Measurements from ENCODE around the gene RABEP1. TPM values are rescaled to one million over a fixed set of nuclear protein-coding genes. Genes with fewer than 3 reads are reported as not detected.

The RABEP1 gene
- total RNA-seq, 2 donors from 2014 or later = 36.4 to 47.0 TPM

DNA sequence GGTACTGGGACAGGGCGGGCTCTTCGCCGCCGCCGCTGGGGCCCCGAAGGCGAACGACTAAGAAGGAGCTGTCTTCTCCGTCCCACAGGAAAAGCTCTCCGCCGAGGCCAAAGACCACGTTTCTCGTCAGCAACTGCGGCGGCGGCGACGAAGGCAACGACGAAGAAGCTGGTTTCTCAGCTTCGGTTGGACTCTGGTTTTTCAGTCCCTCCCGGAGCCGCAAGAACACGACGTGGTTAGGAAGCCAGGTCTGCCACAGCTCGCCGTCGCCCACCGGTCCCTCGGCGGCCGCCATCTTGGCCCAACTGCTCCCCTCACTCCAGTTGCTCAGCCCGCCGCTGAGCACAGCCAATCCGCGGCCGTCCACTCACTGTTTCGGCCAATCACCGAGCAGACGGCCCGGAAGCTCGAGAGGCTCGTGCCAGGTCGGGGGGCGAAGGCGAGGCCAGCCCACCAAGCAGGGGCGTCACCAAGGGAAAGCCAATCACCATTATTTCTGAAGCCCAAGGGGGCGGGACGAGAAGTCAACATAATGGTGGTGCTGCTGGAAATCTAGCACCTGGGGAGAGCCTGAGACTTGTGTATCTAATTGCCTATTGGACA is 137.4 kb downstream of the RABEP1 start, which contains the start of gene NUP88:
Gene NUP88 (minus strand): TSS at position 307 of the 603 bp plus-strand sequence. CDS start 12 bp downstream, at position 295.
- Histone ChIP-seq H3K4me3 (peak within 1 kb of the TSS; percentile 87), H3K36me3 (peaks cover 7% of the 10 kb centered on the region), H3K27me3 (replicated peaks; ENCODE audit: insufficient read depth) (no peaks in the 10 kb centered on the region), H3K4me1 (ENCODE audit: control insufficient read depth in 1 of 2, low read depth in 2 of 2) (peaks cover 11 to 36% of the 10 kb centered on the region in 2 donors), H3K9me3 (no peaks in the 10 kb centered on the region), H3K27ac (peak within 1 kb of the TSS; percentile 72 to 85)
- ATAC-seq (ENCODE audit: insufficient number of reproducible peaks, low FRiP score, low read depth) (peak; percentile 90), DNase-seq (ENCODE audit: low spot score) (peak; percentile 89)
- no peak for TF ChIP-seq CTCF (IDR thresholded peaks at IDR 0.05)

- no peaks in the 10 kb centered on the region for H3K27me3 ChIP-seq (replicated peaks; ENCODE audit: insufficient read depth)
- peak within 1 kb of the TSS; percentile 72 to 85 for H3K27ac ChIP-seq
- H3K9me3 ChIP-seq = no peaks in the 10 kb centered on the region
- H3K4me1 ChIP-seq (ENCODE audit: control insufficient read depth in 1 of 2, low read depth in 2 of 2) = peaks cover 10 to 34% of the 10 kb centered on the region in 2 donors
- peaks cover 13% of the 10 kb centered on the region for H3K36me3 ChIP-seq
- H3K4me3 ChIP-seq = peak within 1 kb of the TSS; percentile 87
- no peak for TF ChIP-seq CTCF (IDR thresholded peaks at IDR 0.05)
- peak; percentile 62 for DNase-seq (ENCODE audit: low spot score)
- ATAC-seq (ENCODE audit: insufficient number of reproducible peaks, low FRiP score, low read depth) = peak; percentile 66
These were observed 138.0 kb downstream of the RABEP1 start, which contains the start of gene RPAIN for GRCh38 chr17:5419959-5420653. TSS of gene RPAIN (plus strand) at chr17:5420182. CDS start at chr17:5420211, 29 bp downstream.

DNA sequence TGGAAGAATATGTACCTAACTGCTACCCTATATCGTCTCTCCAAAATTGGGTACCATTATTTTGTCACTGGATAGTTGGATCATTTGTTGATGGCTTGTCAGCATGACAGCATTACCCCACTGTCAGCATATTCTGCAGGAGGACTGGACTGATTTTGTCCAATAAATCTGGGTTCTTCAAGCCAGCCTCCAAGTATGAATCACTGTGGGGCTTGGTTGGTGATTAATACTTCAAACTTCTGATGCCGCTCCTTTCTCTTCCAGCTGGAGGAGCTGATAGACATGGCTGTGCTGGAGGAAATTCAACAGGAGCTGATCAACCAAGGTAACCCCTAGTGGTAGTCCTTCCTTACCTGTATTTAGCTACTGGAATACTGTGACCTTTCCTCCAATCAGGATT is 140.4 kb downstream of the RABEP1 start:
- no peak for ATAC-seq (ENCODE audit: insufficient number of reproducible peaks, low FRiP score, low read depth)
- TF ChIP-seq CTCF (IDR thresholded peaks at IDR 0.05) = no peak
- H3K27ac ChIP-seq = no peak overlapping the region
- H3K4me1 ChIP-seq (ENCODE audit: control insufficient read depth in 1 of 2, low read depth in 2 of 2) = peaks cover 8 to 22% of the 10 kb centered on the region in 2 donors
- DNase-seq (ENCODE audit: low spot score) = no peak
- H3K9me3 ChIP-seq = no peaks in the 10 kb centered on the region
- no peaks in the 10 kb centered on the region for H3K27me3 ChIP-seq (replicated peaks; ENCODE audit: insufficient read depth)
- peaks cover 23% of the 10 kb centered on the region for H3K36me3 ChIP-seq
- H3K4me3 ChIP-seq = no peak overlapping the region

DNA sequence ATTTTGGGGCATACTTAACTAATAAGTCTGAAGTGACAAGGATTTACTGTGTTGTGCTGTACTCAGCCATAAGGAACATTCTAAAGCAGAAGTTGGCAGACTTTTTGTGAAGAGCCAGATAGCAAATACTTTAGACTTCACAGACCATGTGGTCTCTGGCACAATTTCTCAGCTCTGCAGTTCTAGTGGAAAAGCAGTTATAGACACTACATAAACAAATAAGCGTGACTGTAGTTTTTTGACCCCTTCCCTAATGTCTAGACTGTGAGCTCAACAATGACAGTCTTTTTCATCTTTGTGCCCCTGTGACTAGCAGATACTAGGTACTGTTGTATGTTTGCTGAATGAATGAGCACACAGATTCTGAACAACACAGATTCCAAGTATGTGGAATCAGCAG is 142.8 kb downstream of the RABEP1 start:
- peaks cover 0 to 12% of the 10 kb centered on the region in 2 donors for H3K4me1 ChIP-seq (ENCODE audit: control insufficient read depth in 1 of 2, low read depth in 2 of 2)
- peaks cover 39% of the 10 kb centered on the region for H3K36me3 ChIP-seq
- H3K4me3 ChIP-seq = no peak overlapping the region
- no peaks in the 10 kb centered on the region for H3K27me3 ChIP-seq (replicated peaks; ENCODE audit: insufficient read depth)
- no peak overlapping the region for H3K27ac ChIP-seq
- DNase-seq (ENCODE audit: low spot score) (no peak), ATAC-seq (ENCODE audit: insufficient number of reproducible peaks, low FRiP score, low read depth) (no peak)
- TF ChIP-seq CTCF (IDR thresholded peaks at IDR 0.05) = no peak
- no peaks in the 10 kb centered on the region for H3K9me3 ChIP-seq

DNA sequence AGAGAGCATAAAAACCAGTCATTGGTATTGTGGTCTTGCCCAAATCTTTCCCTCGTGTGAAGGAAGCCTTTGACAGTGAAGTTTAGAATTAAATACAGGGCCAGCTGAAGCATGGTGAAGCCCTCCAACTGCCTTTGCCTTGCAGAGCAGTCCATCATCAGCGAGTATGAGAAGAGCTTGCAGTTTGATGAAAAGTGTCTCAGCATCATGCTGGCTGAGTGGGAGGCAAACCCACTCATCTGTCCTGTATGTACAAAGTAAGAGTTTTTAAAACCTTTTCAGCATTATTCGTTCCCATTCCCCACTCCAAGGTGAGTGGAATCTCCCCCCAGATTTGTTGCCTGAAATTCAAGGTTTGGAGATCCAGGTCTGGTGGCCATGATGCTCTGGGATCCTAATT is 143.7 kb downstream of the RABEP1 start:
- Histone ChIP-seq H3K9me3 (no peaks in the 10 kb centered on the region), H3K27ac (no peak overlapping the region), H3K4me1 (ENCODE audit: control insufficient read depth in 1 of 2, low read depth in 2 of 2) (peaks cover 0 to 8% of the 10 kb centered on the region in 2 donors), H3K4me3 (no peak overlapping the region), H3K27me3 (replicated peaks; ENCODE audit: insufficient read depth) (no peaks in the 10 kb centered on the region), H3K36me3 (peaks cover 40% of the 10 kb centered on the region)
- no peak for DNase-seq (ENCODE audit: low spot score)
- TF ChIP-seq CTCF (IDR thresholded peaks at IDR 0.05) = no peak
- ATAC-seq (ENCODE audit: insufficient number of reproducible peaks, low FRiP score, low read depth) = no peak
